ENCODE results near the gene CFAP210.
"Not testable (repeated sequence)": the region's sequence is repeated elsewhere in the genome, so short reads cannot be mapped to it uniquely, and the experiment has no call there.

CFAP210 gene

DNA sequence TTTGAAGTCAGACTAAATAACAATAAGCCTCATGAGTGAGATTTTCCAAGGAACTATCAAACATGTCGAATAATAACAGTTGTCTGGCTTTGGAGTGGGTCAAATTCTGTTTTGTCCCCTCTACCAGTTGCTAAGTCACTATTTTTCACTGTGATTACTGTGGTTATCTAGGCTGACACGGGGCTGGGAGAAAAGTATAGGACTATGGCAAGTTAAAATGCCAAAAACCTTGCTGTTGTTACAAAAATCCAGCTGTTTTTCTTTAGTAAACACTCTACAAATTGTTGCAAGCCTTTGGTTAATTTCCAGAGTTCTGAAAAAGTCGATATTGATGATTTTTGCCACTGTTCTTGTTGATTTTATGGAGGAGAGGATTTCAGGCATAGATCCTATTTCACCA, 1.5 kb downstream of the CFAP210 start:
- no peak for TF ChIP-seq CTCF (IDR thresholded peaks at IDR 0.05; ENCODE audit: borderline replicate concordance, control extremely low read depth, extremely low read depth, insufficient read depth, missing control alignments)
- DNase-seq (ENCODE audit: low spot score) = no peak
- in situ Hi-C loops (cut with MboI; ENCODE audit: low sequenced_read_pairs, unreplicated experiment) = no loop called here

DNA sequence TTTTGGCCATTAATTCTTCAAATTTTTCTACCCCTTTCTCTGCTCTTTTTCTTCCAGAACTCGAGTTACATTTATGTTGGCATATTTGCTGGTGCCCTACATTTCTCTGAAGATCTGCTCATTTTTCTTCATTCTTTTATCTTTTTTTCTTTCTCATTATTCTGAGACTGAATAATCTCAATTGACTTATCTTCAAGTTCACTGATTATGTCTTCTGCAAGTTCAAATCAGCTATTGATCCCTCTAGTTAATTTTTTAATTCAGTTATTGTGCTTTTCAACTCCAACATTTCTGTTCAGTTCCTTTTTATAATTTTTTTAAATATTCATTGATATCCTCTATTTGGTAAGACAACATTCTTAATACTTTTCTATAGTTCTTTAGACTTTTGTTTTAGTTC, 3.2 kb downstream of the CFAP210 start:
- in situ Hi-C loops (cut with MboI; ENCODE audit: low sequenced_read_pairs, unreplicated experiment) = no loop called here
- no peak for DNase-seq (ENCODE audit: low spot score)
- no peak for TF ChIP-seq CTCF (IDR thresholded peaks at IDR 0.05; ENCODE audit: borderline replicate concordance, control extremely low read depth, extremely low read depth, insufficient read depth, missing control alignments)

DNA sequence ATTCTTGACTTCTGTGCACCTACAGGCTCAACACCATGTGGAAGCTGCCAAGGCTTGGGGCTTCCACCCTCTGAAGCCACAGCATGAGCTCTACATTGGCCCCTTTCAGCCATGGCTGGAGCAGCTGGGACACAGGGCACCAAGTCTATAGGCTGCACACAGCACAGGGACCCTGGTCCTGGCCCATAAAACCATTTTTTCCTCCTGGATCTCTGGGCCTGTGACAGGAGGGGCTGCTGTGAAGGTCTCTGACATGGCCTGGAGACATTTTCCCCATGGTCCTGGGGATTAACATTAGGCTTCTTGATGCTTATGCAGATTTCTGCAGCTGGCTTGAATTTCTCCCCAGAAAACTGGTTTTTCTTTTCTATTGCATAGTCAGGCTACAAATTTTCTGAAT, 6.3 kb downstream of the CFAP210 start:
- DNase-seq (ENCODE audit: low spot score); in situ Hi-C loops (cut with MboI; ENCODE audit: low sequenced_read_pairs, unreplicated experiment): not testable (repeated sequence)

GRCh38 chr2:169686825-169687224, 7.4 kb downstream of the CFAP210 start:
- in situ Hi-C loops (cut with MboI; ENCODE audit: low sequenced_read_pairs, unreplicated experiment) = not testable (repeated sequence)

DNA sequence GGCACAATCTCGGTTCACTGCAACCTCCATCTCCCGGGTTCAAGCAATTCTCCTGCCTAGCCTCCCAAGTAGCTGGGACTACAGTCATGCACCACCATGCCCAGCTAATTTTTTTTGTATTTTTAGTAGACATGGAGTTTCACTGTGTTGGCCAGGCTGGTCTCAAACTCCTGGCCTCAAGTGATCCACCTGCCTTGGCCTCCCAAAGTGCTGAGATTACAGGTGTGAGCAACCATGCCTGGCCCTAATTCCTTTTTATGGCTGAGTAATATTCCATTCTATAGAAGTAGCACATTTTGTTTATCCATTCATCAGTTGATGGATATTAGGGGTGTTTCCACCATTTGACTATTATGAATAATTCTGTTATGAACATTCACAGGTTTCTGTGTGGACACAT, 9.5 kb downstream of the CFAP210 start:
- in situ Hi-C loops (cut with MboI; ENCODE audit: low sequenced_read_pairs, unreplicated experiment) = not testable (repeated sequence)

More at GRCh38 chr2:169686825-169687224, 7.4 kb downstream of the CFAP210 start:
- DNase-seq (ENCODE audit: low spot score) = not testable (repeated sequence)

GRCh38 chr2:169684135-169684565, 10.1 kb downstream of the CFAP210 start:
- no peak for DNase-seq (ENCODE audit: low spot score)
- TF ChIP-seq CTCF (IDR thresholded peaks at IDR 0.05; ENCODE audit: borderline replicate concordance, control extremely low read depth, extremely low read depth, insufficient read depth, missing control alignments) = no peak
- in situ Hi-C loops (cut with MboI; ENCODE audit: low sequenced_read_pairs, unreplicated experiment) = no loop called here

More for the DNA sequence above, 9.5 kb downstream of the CFAP210 start:
- DNase-seq (ENCODE audit: low spot score) = not testable (repeated sequence)

- TF ChIP-seq CTCF (IDR thresholded peaks at IDR 0.05; ENCODE audit: borderline replicate concordance, control extremely low read depth, extremely low read depth, insufficient read depth, missing control alignments) = no peak
- DNase-seq (ENCODE audit: low spot score) = no peak
- in situ Hi-C loops (cut with MboI; ENCODE audit: low sequenced_read_pairs, unreplicated experiment) = no loop called here
Measured at GRCh38 chr2:169683425-169684134, 10.6 kb downstream of the CFAP210 start.

GRCh38 chr2:169683054-169683424, 11.2 kb downstream of the CFAP210 start:
- TF ChIP-seq CTCF (IDR thresholded peaks at IDR 0.05; ENCODE audit: borderline replicate concordance, control extremely low read depth, extremely low read depth, insufficient read depth, missing control alignments) = no peak
- no peak for DNase-seq (ENCODE audit: low spot score)
- in situ Hi-C loops (cut with MboI; ENCODE audit: low sequenced_read_pairs, unreplicated experiment) = no loop called here

Data from GM13976 (cell line).